Uterus (tissue), 4 donors: ENCODE results near the gene MICAL3. TPM values are rescaled to one million over a fixed set of nuclear protein-coding genes. Genes with fewer than 3 reads are reported as not detected.
"Not testable (repeated sequence)": the region's sequence is repeated elsewhere in the genome, so short reads cannot be mapped to it uniquely, and the experiment has no call there.

Experiments used
- DNase-seq, 2 donors: peaks; one replicate each; pipeline ENCODE4 v3.0.0-alpha.2; 2019 to 2020
- H3K27ac ChIP-seq, 2 donors: fragments of 200-600 bp; sonication (generic); 1 replicate in 1 of 2; 2 replicates in 1 of 2; pipeline ENCODE4 v1.5.1; 2016 to 2018
- H3K27me3 ChIP-seq, 2 donors: fragments of 200-600 bp; sonication (generic); one replicate each; pipeline ENCODE4 v1.5.1; 2018 to 2019; ENCODE audit warnings: control low read depth in 1 of 2
- H3K36me3 ChIP-seq, 2 donors: fragments of 200-600 bp; sonication (generic); one replicate each; pipeline ENCODE4 v1.5.1; 2019; ENCODE audit warnings: control low read depth in 1 of 2
- H3K4me1 ChIP-seq, 2 donors: fragments of 200-600 bp; sonication (generic); one replicate each; pipeline ENCODE4 v1.5.1; 2018 to 2019; ENCODE audit warnings: control low read depth in 1 of 2
- H3K4me3 ChIP-seq, 2 donors: fragments of 200-600 bp; sonication (generic); 1 replicate in 1 of 2; 2 replicates in 1 of 2; pipeline ENCODE4 v1.5.1; 2018 to 2019; ENCODE audit warnings: mild to moderate bottlenecking in 1 of 2
- H3K9me3 ChIP-seq, 2 donors: fragments of 200-600 bp; sonication (generic); one replicate each; pipeline ENCODE4 v1.5.1; 2019; ENCODE audit warnings: control low read depth in 1 of 2
- POLR2A ChIP-seq, 2 donors: fragments of 450-650 bp; IDR thresholded peaks; one replicate each; pipeline ENCODE4 v1.6.1; 2016; ENCODE audit warnings: antibody characterized with exemption in 2 of 2, mild to moderate bottlenecking in 1 of 2, moderate library complexity in 1 of 2
- intact Hi-C: fragments of 100-400 bp; cut with DNase I; formaldehyde crosslinking; loops from one replicate; pipeline ENCODE4 v1.15.1; 2023; ENCODE audit warnings: low total_unique reads
- total RNA-seq, 4 donors: library from RNA; depleted of rRNA in 3 of 4; stranded (reverse); fragments of >200 nt in 3 of 4; gene quantifications; one replicate each; pipeline versions ENCODE4 v1.1.0 to v1.2.4, GENCODE V29; 2014 to 2023
- TF ChIP-seq, protein P1 (sequence below), 4 experiments: fragments of 200-600 bp in 2 of 4; fragments of 450-650 bp in 2 of 4; sonication (generic) in 2 of 4; IDR thresholded peaks; one replicate each; pipeline ENCODE4 v1.5.1; 2016 to 2019; ENCODE audit warnings: antibody characterized with exemption in 4 of 4, mild to moderate bottlenecking in 2 of 4, moderate library complexity in 1 of 4
- donor health status: DM: yes; HTN: yes; CAD: no.

MICAL3 gene
- total RNA-seq, 4 donors from 2014 or later = 13.5 to 167 (median 47.2) TPM

DNA sequence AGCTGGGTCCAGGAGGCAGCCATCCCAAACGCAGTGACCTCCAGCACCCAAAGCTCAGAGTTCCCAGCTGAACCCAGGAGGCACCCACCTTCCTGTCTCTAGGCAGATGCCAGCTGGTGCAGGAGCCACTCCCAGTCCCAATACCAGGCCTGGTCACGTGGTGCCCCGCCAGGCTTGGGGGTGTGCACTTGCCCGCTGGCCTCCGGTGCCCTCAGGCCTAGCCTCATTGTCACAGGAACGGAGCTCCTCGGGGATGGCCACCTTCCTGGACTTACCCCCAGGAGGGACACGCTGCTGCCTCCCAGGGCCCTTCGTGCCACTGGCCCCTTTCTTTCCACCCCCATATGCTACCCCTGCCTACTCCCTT, 254.7 kb downstream of the MICAL3 start:
- no peak for TF ChIP-seq POLR2A (IDR thresholded peaks at IDR 0.05)
- TF ChIP-seq, protein P1, sequence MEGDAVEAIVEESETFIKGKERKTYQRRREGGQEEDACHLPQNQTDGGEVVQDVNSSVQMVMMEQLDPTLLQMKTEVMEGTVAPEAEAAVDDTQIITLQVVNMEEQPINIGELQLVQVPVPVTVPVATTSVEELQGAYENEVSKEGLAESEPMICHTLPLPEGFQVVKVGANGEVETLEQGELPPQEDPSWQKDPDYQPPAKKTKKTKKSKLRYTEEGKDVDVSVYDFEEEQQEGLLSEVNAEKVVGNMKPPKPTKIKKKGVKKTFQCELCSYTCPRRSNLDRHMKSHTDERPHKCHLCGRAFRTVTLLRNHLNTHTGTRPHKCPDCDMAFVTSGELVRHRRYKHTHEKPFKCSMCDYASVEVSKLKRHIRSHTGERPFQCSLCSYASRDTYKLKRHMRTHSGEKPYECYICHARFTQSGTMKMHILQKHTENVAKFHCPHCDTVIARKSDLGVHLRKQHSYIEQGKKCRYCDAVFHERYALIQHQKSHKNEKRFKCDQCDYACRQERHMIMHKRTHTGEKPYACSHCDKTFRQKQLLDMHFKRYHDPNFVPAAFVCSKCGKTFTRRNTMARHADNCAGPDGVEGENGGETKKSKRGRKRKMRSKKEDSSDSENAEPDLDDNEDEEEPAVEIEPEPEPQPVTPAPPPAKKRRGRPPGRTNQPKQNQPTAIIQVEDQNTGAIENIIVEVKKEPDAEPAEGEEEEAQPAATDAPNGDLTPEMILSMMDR (IDR thresholded peaks at IDR 0.05) = no peak
- Histone ChIP-seq H3K4me1 (no peaks in the 10 kb centered on the region), H3K36me3 (no peaks in the 10 kb centered on the region), H3K27me3 (no peaks in the 10 kb centered on the region), H3K9me3 (no peaks in the 10 kb centered on the region), H3K27ac (no peak overlapping the region), H3K4me3 (no peak overlapping the region)
- intact Hi-C loops = no loop called here
- DNase-seq = no peak

DNA sequence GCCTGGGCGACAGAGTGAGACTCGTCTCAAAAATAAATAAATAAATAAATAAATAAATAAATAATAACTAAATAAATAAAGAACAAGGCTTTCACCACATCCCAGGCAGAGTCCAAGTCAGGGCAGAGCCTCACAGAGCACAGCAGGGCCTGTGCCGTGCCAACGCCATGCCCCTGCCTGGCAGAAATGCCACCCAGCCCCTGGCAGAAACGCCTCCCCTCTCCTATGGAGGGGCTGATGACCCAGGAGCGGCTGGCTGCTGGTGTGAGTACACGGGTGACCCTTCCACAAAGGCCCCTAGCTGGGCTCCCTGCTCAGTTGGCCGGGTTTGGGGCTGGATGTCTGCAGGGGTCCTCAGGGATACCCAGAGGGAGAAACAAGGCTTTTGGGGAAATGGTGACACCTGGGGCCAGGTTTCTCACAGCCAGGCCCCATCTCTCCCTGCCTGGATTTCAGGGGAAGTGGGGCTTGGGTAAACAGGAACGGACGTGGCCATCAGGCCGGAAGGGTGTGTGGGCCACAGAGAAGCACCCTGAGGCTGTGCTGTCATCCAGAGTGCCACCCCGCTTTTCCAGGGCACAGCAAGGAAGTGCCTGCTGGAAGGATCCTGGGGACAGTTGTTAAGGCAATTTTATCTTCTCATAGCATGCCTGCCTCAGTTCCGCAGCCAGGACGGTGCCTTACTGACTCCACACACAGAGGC, 255.2 kb downstream of the MICAL3 start:
- intact Hi-C loops = no loop called here
- Histone ChIP-seq H3K27me3 (no peaks in the 10 kb centered on the region), H3K9me3 (no peaks in the 10 kb centered on the region), H3K27ac (no peak overlapping the region), H3K36me3 (no peaks in the 10 kb centered on the region), H3K4me1 (no peaks in the 10 kb centered on the region), H3K4me3 (no peak overlapping the region)
- TF ChIP-seq, protein P1 (IDR thresholded peaks at IDR 0.05) = no peak
- no peak for TF ChIP-seq POLR2A (IDR thresholded peaks at IDR 0.05)
- DNase-seq = no peak

DNA sequence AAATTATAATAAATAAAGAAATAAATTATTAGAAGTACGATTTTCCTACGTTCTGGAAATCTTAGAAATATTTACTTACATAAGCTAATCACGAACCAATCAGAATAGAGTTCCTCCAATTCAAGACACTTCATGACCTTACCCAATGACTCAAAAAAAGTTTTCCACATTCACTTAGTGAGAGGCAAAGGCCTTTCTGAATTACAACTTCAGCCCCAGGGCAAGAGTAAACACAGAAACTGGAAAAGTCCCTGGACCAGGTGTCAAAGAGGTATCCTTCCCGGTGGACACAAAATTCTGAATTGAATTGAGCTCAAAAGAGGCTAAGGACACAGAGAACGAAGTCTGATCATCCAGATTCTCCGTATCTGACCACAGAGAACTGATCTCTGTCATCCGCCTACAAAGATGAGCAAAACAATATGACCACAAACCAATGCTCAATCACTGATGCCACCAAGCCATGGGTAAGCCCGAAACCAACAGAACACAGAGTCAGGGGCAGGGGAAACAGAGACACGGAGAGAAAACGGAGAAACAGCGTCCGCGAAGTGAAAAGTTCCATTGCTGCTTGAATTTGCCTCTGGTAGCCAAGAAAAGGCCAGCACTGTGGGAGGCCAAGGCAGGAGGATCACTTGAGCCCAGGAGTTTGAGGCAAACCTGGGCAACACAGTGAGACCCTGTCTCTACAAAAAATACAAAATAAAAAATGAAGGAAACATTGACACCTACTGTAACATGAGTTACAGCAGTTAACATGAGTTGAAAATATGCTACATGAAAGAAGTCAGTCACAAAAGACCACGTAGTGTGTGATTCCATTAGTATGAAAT, 256.9 kb downstream of the MICAL3 start:
- Histone ChIP-seq H3K27me3 (no peaks in the 10 kb centered on the region), H3K27ac (no peak overlapping the region), H3K4me3 (no peak overlapping the region), H3K4me1 (no peaks in the 10 kb centered on the region), H3K9me3 (no peaks in the 10 kb centered on the region), H3K36me3 (no peaks in the 10 kb centered on the region)
- TF ChIP-seq, protein P1 (IDR thresholded peaks at IDR 0.05) = no peak
- no peak for TF ChIP-seq POLR2A (IDR thresholded peaks at IDR 0.05)
- DNase-seq = no peak
- intact Hi-C loops = no loop called here

DNA sequence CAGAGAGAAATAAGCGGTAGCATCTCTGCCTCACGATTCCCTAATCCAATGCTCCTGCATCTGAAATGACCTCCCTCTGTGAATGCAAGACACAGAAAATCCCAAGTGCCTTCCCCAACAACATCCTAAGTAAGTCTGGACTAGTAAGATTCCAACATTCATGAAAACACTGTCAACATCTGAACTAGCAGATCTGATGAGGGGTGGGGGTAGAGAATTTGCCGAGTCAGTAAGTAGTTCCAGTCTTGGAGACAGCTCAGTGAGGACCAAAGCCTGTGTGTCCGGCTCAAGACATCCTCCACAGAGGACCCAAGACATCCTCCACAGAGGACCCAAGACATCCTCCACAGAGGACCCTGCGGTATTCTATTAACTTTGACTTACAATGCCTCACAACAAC, 259.5 kb downstream of the MICAL3 start:
- H3K36me3 ChIP-seq, H3K27me3 ChIP-seq, intact Hi-C loops, DNase-seq, H3K4me3 ChIP-seq, H3K9me3 ChIP-seq, H3K27ac ChIP-seq, H3K4me1 ChIP-seq: not testable (repeated sequence)

DNA sequence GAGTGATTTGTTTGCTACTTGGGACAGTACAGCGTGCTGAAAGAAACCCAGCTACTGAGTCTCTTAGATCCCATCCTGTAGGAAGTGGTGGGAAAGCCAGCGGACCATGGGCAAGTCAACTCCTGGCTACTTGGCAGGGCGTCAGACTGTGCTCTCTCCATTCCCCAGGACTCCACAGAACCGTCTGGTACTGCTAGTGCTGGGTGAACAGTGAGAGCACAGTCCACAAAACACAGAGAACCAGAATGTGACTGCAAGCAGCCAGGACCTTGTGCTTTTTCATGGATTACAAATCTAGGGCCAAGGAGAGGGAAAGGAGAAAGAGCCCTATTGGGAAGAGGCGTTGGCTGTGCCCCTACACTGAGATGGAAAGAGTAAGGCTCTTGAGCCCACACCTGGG, 260.3 kb downstream of the MICAL3 start:
- TF ChIP-seq, protein P1 (IDR thresholded peaks at IDR 0.05) = no peak
- no peak for TF ChIP-seq POLR2A (IDR thresholded peaks at IDR 0.05)
- H3K4me3 ChIP-seq = no peak overlapping the region
- H3K27me3 ChIP-seq = no peaks in the 10 kb centered on the region
- intact Hi-C loops = no loop called here
- H3K9me3 ChIP-seq = no peaks in the 10 kb centered on the region
- no peaks in the 10 kb centered on the region for H3K36me3 ChIP-seq
- no peak overlapping the region for H3K27ac ChIP-seq
- DNase-seq = no peak
- H3K4me1 ChIP-seq = no peaks in the 10 kb centered on the region

DNA sequence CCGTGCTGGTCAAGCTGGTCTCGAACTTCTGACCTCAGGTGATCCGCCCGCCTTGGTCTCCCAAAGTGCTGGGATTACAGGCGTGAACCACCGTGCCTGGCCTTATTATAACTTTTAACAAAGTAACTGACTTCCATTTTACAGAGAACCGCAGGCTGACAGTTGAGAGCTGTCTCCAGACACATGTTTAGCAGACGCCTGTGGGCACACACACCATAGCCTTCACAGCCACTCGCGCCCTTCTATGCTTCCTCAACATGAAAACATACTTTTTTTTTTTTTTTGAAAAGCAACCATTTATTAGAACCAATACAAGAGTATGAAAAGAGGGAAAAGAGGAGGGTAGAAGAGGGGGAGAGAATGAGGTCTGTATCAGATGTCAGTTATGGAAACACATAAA, 260.9 kb downstream of the MICAL3 start:
- H3K4me1 ChIP-seq, DNase-seq, intact Hi-C loops, H3K9me3 ChIP-seq, H3K4me3 ChIP-seq, H3K27ac ChIP-seq, H3K36me3 ChIP-seq, H3K27me3 ChIP-seq: not testable (repeated sequence)
